Stimulated activated CD4-positive, alpha-beta T cell treated with anti-CD3 and anti-CD28 coated beads, TNF-alpha, amount 100 ng/mL, for 1 hour (primary cell): Measurements from ENCODE around the gene DDX39B.
"Not testable (repeated sequence)": the region's sequence is repeated elsewhere in the genome, so short reads cannot be mapped to it uniquely, and the experiment has no call there.

ENCODE experiments used
- DNase-seq, 3 donors: peaks; one replicate each; pipeline ENCODE4 v3.0.0-alpha.2; 2020; ENCODE audit warnings: low read depth in 3 of 3, low spot score in 1 of 3

Gene DDX39B

GRCh38 chr6:31575952-31576685, 34.3 kb upstream of the DDX39B start:
- DNase-seq: no peak

DNA sequence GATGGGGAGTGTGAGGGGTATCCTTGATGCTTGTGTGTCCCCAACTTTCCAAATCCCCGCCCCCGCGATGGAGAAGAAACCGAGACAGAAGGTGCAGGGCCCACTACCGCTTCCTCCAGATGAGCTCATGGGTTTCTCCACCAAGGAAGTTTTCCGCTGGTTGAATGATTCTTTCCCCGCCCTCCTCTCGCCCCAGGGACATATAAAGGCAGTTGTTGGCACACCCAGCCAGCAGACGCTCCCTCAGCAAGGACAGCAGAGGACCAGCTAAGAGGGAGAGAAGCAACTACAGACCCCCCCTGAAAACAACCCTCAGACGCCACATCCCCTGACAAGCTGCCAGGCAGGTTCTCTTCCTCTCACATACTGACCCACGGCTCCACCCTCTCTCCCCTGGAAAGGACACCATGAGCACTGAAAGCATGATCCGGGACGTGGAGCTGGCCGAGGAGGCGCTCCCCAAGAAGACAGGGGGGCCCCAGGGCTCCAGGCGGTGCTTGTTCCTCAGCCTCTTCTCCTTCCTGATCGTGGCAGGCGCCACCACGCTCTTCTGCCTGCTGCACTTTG, 33.6 kb upstream of the DDX39B start, which contains the start of gene TNF:
TNF (plus strand) TSS at position 231 of the 567 bp plus-strand sequence; CDS start at position 408, 177 bp downstream.
- DNase-seq: peak; percentile 66 to 84 (median 75)

DNA sequence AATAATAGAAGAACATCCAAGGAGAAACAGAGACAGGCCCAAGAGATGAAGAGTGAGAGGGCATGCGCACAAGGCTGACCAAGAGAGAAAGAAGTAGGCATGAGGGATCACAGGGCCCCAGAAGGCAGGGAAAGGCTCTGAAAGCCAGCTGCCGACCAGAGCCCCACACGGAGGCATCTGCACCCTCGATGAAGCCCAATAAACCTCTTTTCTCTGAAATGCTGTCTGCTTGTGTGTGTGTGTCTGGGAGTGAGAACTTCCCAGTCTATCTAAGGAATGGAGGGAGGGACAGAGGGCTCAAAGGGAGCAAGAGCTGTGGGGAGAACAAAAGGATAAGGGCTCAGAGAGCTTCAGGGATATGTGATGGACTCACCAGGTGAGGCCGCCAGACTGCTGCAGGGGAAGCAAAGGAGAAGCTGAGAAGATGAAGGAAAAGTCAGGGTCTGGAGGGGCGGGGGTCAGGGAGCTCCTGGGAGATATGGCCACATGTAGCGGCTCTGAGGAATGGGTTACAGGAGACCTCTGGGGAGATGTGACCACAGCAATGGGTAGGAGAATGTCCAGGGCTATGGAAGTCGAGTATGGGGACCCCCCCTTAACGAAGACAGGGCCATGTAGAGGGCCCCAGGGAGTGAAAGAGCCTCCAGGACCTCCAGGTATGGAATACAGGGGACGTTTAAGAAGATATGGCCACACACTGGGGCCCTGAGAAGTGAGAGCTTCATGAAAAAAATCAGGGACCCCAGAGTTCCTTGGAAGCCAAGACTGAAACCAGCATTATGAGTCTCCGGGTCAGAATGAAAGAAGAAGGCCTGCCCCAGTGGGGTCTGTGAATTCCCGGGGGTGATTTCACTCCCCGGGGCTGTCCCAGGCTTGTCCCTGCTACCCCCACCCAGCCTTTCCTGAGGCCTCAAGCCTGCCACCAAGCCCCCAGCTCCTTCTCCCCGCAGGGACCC, 32.6 kb upstream of the DDX39B start:
- no peak for DNase-seq

- no peak for DNase-seq
Observed at GRCh38 chr6:31573239-31574105, 31.7 kb upstream of the DDX39B start.

- DNase-seq: peak in 1 of 3 donors; percentile 65
Observed at GRCh38 chr6:31572041-31572911, 30.5 kb upstream of the DDX39B start, which contains the start of gene LTA. Gene LTA (plus strand): TSS chr6:31572289. CDS start chr6:31572743, 454 bp downstream.

DNA sequence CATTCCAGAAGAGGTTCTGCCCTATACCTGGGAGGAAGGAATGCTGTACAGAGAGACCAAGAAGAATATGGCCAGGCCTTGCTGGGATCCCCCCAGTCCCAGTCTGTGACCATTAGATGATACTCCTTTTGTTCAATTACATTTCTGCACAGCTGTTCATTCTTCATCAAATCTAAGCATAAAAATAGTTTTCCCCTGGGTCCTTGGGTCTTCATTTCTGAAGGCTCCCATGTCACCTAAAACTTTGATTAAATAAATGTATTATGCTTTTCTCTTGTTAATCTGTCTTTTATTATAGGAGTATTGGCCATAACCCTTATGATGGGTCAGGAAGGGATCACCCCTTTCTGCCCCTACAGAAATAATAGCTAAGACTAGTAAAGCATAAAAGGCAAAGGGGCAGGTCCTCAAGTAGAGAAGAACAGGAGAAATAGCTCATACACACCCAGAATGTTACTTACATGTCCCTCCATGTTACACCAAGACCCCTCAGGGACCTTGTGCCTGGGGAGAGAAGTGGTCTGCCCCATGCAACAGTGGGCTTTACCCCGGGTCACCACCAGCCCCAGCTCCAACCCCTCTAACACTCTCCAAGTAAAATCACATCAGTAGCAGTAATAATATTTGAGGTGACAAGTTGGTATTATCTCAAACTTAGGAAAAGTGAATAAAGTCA, 28.2 kb upstream of the DDX39B start:
- DNase-seq: no peak

DNA sequence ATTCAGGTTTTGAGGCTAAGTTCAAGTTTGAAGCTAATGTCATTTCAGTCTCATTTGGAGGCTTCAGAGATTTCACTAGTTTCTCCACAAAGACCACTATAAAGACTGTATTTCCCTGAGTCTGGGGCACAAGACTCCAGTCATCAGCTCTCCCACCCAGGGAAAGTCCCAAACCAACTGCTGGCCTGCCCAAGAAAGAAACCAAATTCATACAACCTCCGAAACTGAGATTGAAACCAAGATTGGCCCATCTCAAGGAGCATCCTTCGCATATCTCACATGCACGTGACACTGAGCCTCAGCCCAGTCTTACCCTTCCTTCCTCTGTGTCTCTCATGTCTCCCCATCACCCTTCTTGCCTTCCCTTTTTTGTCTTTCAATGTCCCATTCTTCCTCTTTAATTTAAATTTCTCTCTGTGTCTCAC, 26.7 kb upstream of the DDX39B start:
- no peak for DNase-seq

GRCh38 chr6:31567531-31568370, 25.9 kb upstream of the DDX39B start:
- DNase-seq: no peak

- no peak for DNase-seq
Observed at GRCh38 chr6:31560697-31561058, 18.9 kb upstream of the DDX39B start.

GRCh38 chr6:31559958-31560696, 18.3 kb upstream of the DDX39B start:
- DNase-seq: no peak

GRCh38 chr6:31559606-31559957, 17.8 kb upstream of the DDX39B start:
- DNase-seq: no peak

DNA sequence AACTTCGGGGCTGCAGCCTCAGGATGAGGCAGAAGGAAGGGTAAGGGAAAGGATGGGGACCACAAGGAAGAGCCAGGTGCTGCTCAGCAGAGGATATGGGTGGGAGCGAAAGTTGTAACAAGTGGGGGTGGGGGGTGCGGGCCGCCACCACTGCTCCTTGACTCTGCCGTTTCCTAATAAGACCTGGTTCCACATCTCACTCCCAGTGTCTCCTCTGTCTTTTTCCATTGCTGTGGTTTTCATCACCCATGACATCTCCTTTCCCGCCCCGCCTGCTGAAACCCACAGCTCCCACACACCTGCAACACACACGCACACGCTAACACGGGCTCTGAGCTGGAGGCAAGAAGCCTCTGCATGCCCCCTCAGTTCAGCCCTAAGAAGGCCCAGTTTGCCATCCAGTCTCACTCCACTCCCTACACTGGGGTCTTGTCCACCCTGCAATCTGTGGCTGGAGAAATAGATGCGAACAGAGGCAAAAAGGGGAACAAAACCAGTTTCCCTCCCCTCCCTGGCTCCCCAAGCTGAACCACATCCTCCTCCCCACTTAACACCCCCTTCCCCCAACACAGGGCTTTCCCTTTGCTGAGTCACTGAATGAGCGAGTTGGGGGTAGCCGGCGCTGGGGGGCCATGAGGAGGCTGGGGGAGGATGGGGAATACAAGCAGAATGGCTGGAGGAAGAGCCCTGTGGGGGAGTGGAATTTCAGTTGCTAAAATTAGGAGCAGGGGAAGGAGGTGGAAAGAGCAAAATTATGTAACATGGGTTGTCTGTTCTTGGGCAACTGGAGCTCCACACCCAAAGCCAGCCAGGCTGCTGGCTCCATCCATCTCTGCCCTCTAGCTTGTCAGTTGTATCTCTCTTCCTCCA, 17.1 kb upstream of the DDX39B start:
- no peak for DNase-seq

GRCh38 chr6:31558318-31558625, 16.5 kb upstream of the DDX39B start:
- no peak for DNase-seq

- no peak for DNase-seq
Observed at GRCh38 chr6:31557443-31558317, 15.9 kb upstream of the DDX39B start.

- no peak for DNase-seq
Observed at GRCh38 chr6:31556307-31556706, 14.5 kb upstream of the DDX39B start.

DNA sequence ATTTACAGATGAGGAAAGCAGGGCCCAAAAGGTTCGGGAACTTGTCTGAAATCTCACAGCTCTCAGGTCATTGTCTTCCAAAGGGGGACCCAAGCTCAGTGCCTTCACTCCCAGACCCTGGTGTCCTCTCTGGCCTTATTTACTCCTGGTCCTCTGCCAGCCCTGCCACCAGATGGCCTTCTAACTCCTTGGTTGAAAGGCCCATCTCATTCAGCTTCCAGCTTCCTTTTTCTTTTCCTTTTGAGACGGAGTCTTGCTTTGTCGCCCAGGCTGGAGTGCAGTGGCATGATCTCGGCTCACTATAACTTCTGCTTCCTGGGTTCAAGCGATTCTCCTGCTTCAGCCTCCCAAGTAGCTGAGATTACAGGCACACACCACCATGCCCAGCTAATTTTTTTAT, 9.6 kb upstream of the DDX39B start:
- not testable (repeated sequence) for DNase-seq
